IMR-90 (cell line): Measurements from ENCODE around the gene ITPR2. TPM values are rescaled to one million over a fixed set of nuclear protein-coding genes. Genes with fewer than 3 reads are reported as not detected.

Experiments
- ATAC-seq: fragments of 200-7000 bp; cut with Tn5 transposase; 2 replicates; pipeline ENCODE4 v1.9.1; 2020; ENCODE audit warnings: low read depth, mild to moderate bottlenecking, moderate library complexity
- BruUV-seq: library from RNA; stranded (reverse); fragments of 400-500 nt; replicated peaks from 2 replicates; lab custom pipeline; 2021; lab: Mats Ljungman, UMichigan
- CTCF ChIA-PET: fragments of 300-600 bp; formaldehyde crosslinking; extraction: SDS; loops from one replicate; lab custom pipeline; 2021; ENCODE audit warnings: antibody characterized with exemption; lab: Yijun Ruan, JAX
- POLR2A ChIA-PET: fragments of 300-600 bp; sonication (Branson Sonifier 250); formaldehyde crosslinking; loops from one replicate; lab custom pipeline; 2022; ENCODE audit warnings: antibody characterized with exemption; ENCODE audit not compliant: unreplicated experiment; lab: Charles Lee
- DNase-seq: peaks from one replicate; pipeline ENCODE4 v3.0.0; 2013
- H2AFZ ChIP-seq: replicated peaks from 2 replicates; pipeline ENCODE3; 2013; ENCODE audit warnings: low read length, mild to moderate bottlenecking; ENCODE audit not compliant: poor library complexity
- H2AK5ac ChIP-seq: 2 replicates; pipeline ENCODE4 v1.6.1; 2013; ENCODE audit warnings: low read depth, low read length, inconsistent platforms
- H2AK9ac ChIP-seq: replicated peaks from 2 replicates; pipeline ENCODE3; 2013; ENCODE audit warnings: mild to moderate bottlenecking, low read depth, low read length, moderate library complexity; ENCODE audit not compliant: poor library complexity
- H2BK120ac ChIP-seq: 2 replicates; pipeline ENCODE4 v1.6.1; 2013; ENCODE audit warnings: low read depth, low read length, inconsistent platforms
- H2BK15ac ChIP-seq: 3 replicates; pipeline ENCODE4 v1.6.1; 2013; ENCODE audit warnings: low read depth, low read length, inconsistent platforms
- H2BK20ac ChIP-seq: 2 replicates; pipeline ENCODE4 v1.6.1; 2013; ENCODE audit warnings: low read depth, mild to moderate bottlenecking, inconsistent platforms, low read length, moderate library complexity
- H2BK5ac ChIP-seq: 2 replicates; pipeline ENCODE4 v1.6.1; 2013; ENCODE audit warnings: mild to moderate bottlenecking, low read depth, low read length, inconsistent platforms; ENCODE audit not compliant: poor library complexity, severe bottlenecking
- H3K14ac ChIP-seq: replicated peaks from 2 replicates; pipeline ENCODE4 v1.6.1; 2013; ENCODE audit warnings: low read depth, low read length, inconsistent platforms
- H3K18ac ChIP-seq: 2 replicates; pipeline ENCODE4 v1.6.1; 2013; ENCODE audit warnings: low read depth, low read length, control low read depth
- H3K23ac ChIP-seq: 2 replicates; pipeline ENCODE4 v1.6.1; 2013; ENCODE audit warnings: low read depth, low read length, inconsistent platforms
- H3K27ac ChIP-seq: 2 replicates; pipeline ENCODE4 v1.5.1; 2013; ENCODE audit warnings: mild to moderate bottlenecking, control low read depth, low read length; ENCODE audit not compliant: insufficient read depth
- H3K27me3 ChIP-seq: 2 replicates; pipeline ENCODE4 v1.6.1; 2013; ENCODE audit warnings: low read length; ENCODE audit not compliant: control insufficient read depth, insufficient read depth
- H3K36me3 ChIP-seq: 2 replicates; pipeline ENCODE4 v1.6.1; 2013; ENCODE audit warnings: low read length, mixed read lengths; ENCODE audit not compliant: control insufficient read depth, insufficient read depth
- H3K4ac ChIP-seq: 2 replicates; pipeline ENCODE4 v1.6.1; 2013; ENCODE audit warnings: low read depth, low read length, inconsistent platforms
- H3K4me1 ChIP-seq: 2 replicates; pipeline ENCODE4 v1.6.1; 2013; ENCODE audit warnings: low read length, mixed read lengths; ENCODE audit not compliant: control insufficient read depth, insufficient read depth
- H3K4me2 ChIP-seq: 2 replicates; pipeline ENCODE4 v1.6.1; 2013; ENCODE audit warnings: low read depth, mild to moderate bottlenecking, control low read depth, low read length, moderate library complexity
- H3K4me3 ChIP-seq: 2 replicates; pipeline ENCODE4 v1.5.1; 2013; ENCODE audit warnings: low read depth, mild to moderate bottlenecking, control low read depth, low read length, moderate library complexity; ENCODE audit not compliant: insufficient read depth
- H3K56ac ChIP-seq: 2 replicates; pipeline ENCODE4 v1.6.1; 2013; ENCODE audit warnings: low read length, inconsistent platforms; ENCODE audit not compliant: insufficient read depth; ENCODE audit errors: extremely low read depth
- H3K79me1 ChIP-seq, 2 experiments: 2 replicates each; pipeline ENCODE4 v1.6.1; 2013; ENCODE audit warnings: low read length in 2 of 2, inconsistent platforms in 1 of 2, low read depth in 1 of 2
- H3K9ac ChIP-seq: 2 replicates; pipeline ENCODE4 v1.6.1; 2013; ENCODE audit warnings: low read depth, low read length, control low read depth
- H3K9me1 ChIP-seq: 2 replicates; pipeline ENCODE4 v1.6.1; 2013; ENCODE audit warnings: low read length, inconsistent platforms; ENCODE audit not compliant: insufficient read depth
- H3K9me3 ChIP-seq: 2 replicates; pipeline ENCODE4 v1.6.1; 2013; ENCODE audit warnings: low read length; ENCODE audit not compliant: control insufficient read depth, insufficient read depth
- H4K20me1 ChIP-seq: 2 replicates; pipeline ENCODE4 v1.6.1; 2013; ENCODE audit warnings: low read length, inconsistent platforms; ENCODE audit not compliant: insufficient read depth
- H4K5ac ChIP-seq: 2 replicates; pipeline ENCODE4 v1.6.1; 2013; ENCODE audit warnings: mild to moderate bottlenecking, low read depth, low read length, control low read depth
- H4K8ac ChIP-seq, 2 experiments: 2 replicates each; pipeline ENCODE4 v1.6.1; 2013; ENCODE audit warnings: low read depth in 2 of 2, low read length in 2 of 2, control low read depth in 1 of 2, inconsistent platforms in 1 of 2
- H4K91ac ChIP-seq: 2 replicates; pipeline ENCODE4 v1.6.1; 2013; ENCODE audit warnings: low read depth, low read length, inconsistent platforms; ENCODE audit not compliant: insufficient read depth
- CEBPB ChIP-seq: IDR thresholded peaks from 2 replicates; pipeline ENCODE4 v1.6.1; 2012; ENCODE audit warnings: low read depth, low read length, improper control_type of control experiment
- CTCF ChIP-seq: conservative IDR thresholded peaks from 2 replicates; pipeline ENCODE4 v1.5.1; 2012; ENCODE audit warnings: mild to moderate bottlenecking, low read depth, low read length, improper control_type of control experiment
- ELK1 ChIP-seq: fragments of 150-350 bp; IDR thresholded peaks from 2 replicates; pipeline ENCODE4 v1.6.1; 2016; ENCODE audit warnings: low read depth, mild to moderate bottlenecking, low read length, moderate library complexity, borderline replicate concordance
- MAZ ChIP-seq: IDR thresholded peaks from 2 replicates; pipeline ENCODE4 v1.6.1; 2012; ENCODE audit warnings: low read depth, mild to moderate bottlenecking, low read length, improper control_type of control experiment, moderate library complexity, borderline replicate concordance
- NFE2L2 ChIP-seq: fragments of 150-350 bp; IDR thresholded peaks from 2 replicates; pipeline ENCODE4 v1.6.1; 2016; ENCODE audit warnings: low read depth, mild to moderate bottlenecking, low read length
- RCOR1 ChIP-seq: IDR thresholded peaks from 2 replicates; pipeline ENCODE4 v1.6.1; 2012; ENCODE audit warnings: mild to moderate bottlenecking, low read length, improper control_type of control experiment; ENCODE audit not compliant: insufficient replicate concordance
- WGBS, 2 experiments: methylation state at CpG; one replicate each; pipeline versions ENCODE4 v1.1.5 to v1.1.7; 2013; ENCODE audit warnings: missing lambda C conversion rate in 2 of 2; ENCODE audit not compliant: insufficient read length in 1 of 2; ENCODE audit errors: extremely low coverage in 2 of 2; 5-methylcytosine and 5-hydroxymethylcytosine counted together
- dilution Hi-C: fragments of 300-500 bp; cut with HindIII; formaldehyde crosslinking; loops from one replicate; pipeline ENCODE4 v1.14.3; 2018; ENCODE audit warnings: low sequenced_read_pairs; ENCODE audit not compliant: unreplicated experiment
- in situ Hi-C: fragments of 300-500 bp; cut with MboI; formaldehyde crosslinking; loops from 3 replicates; pipeline ENCODE4 v1.14.3; 2019; ENCODE audit warnings: low sequenced_read_pairs, inconsistent platforms, mixed read lengths
- intact Hi-C: fragments of 100-400 bp; cut with micrococcal nuclease; formaldehyde crosslinking; loops from 2 replicates; pipeline ENCODE4 v1.10.0; 2022
- polyA plus RNA-seq, 3 experiments: library from polyadenylated mRNA; depleted of rRNA; stranded (reverse); fragments of >200 nt; gene quantifications; 2 replicates each; pipeline ENCODE4 v1.2.3, GENCODE V29; 2012; ENCODE audit warnings: low replicate concordance in 1 of 3
- total RNA-seq: library from RNA; depleted of rRNA; stranded (reverse); fragments of >200 nt; gene quantifications from 2 replicates; pipeline ENCODE4 v1.2.3, GENCODE V29; 2012

ITPR2 gene
- total and polyA plus RNA-seq, 2 of the 4 experiments (the other 2 are of a cell fraction): 1.2 to 9.0 TPM

- Histone ChIP-seq H2BK20ac (no peak overlapping the region), H2BK5ac (no peak overlapping the region), H4K5ac (no peak overlapping the region), H3K56ac (no peak overlapping the region), H2BK120ac (no peak overlapping the region), H3K9me3 (no peaks in the 10 kb centered on the region), H4K20me1 (no peaks in the 10 kb centered on the region), H2AK5ac (no peak overlapping the region), H2BK15ac (no peak overlapping the region), H3K23ac (no peak overlapping the region), H3K79me1 (no peaks in the 10 kb centered on the region), H3K4ac (no peak overlapping the region), H2AFZ (no peak overlapping the region), H3K14ac (no peak overlapping the region), H4K91ac (no peak overlapping the region), H4K8ac (no peak overlapping the region), H3K9me1 (no peaks in the 10 kb centered on the region), H3K36me3 (no peaks in the 10 kb centered on the region), H3K4me1 (no peaks in the 10 kb centered on the region), H3K4me3 (no peak overlapping the region), H3K27me3 (no peaks in the 10 kb centered on the region), H3K9ac (no peak overlapping the region), H3K4me2 (no peak overlapping the region), H3K18ac (no peak overlapping the region), H2AK9ac (no peak overlapping the region), H3K27ac (no peak overlapping the region)
- in situ Hi-C loops (no loop called here), dilution Hi-C loops (no loop called here), intact Hi-C loops (loop anchor here (2.0 kb wide), 1 partner anchor 312 kb away; no protein-coding TSS in a partner anchor)
- DNase-seq (no peak), ATAC-seq (no peak)
- ChIA-PET CTCF (interaction anchor here (1.3 to 1.8 kb wide), 2 partner anchors 312 to 316 kb away, joined by 4 to 5 read pairs; no protein-coding TSS in a partner anchor), POLR2A (no interaction called here)
- TF ChIP-seq MAZ: no peak
- no peak for TF ChIP-seq NFE2L2
- no peak for TF ChIP-seq RCOR1
- TF ChIP-seq CTCF: no peak
- no peak for TF ChIP-seq CEBPB
- no peak for TF ChIP-seq ELK1
- BruUV-seq: no TSS peak
- WGBS, 2 experiments: no CpG with 5 or more reads among the region's 1 CpG
Measured at GRCh38 chr12:26435069-26435404, 398.0 kb downstream of the ITPR2 start.
